IPS-NIHi7 (cell line): ENCODE results near the gene C1QTNF3.
"Not testable (repeated sequence)": the region's sequence is repeated elsewhere in the genome, so short reads cannot be mapped to it uniquely, and the experiment has no call there.

ENCODE experiments used
- DNase-seq: peaks from one replicate; pipeline ENCODE4 v3.0.0; 2012; ENCODE audit warnings: mixed read lengths; ENCODE audit errors: extremely low spot score

The C1QTNF3 gene

GRCh38 chr5:34043099-34043876, at the start of gene C1QTNF3:
Gene C1QTNF3 (minus strand): TSS chr5:34043213. CDS start chr5:34043125, 88 bp downstream.
- no peak for DNase-seq

- not testable (repeated sequence) for DNase-seq
Measured at GRCh38 chr5:34091039-34091438, 48.0 kb upstream of the C1QTNF3 start.

GRCh38 chr5:34089802-34090201, 46.8 kb upstream of the C1QTNF3 start:
- not testable (repeated sequence) for DNase-seq

GRCh38 chr5:34087728-34088127, 44.7 kb upstream of the C1QTNF3 start:
- not testable (repeated sequence) for DNase-seq

GRCh38 chr5:34083898-34084297, 40.9 kb upstream of the C1QTNF3 start:
- not testable (repeated sequence) for DNase-seq

- DNase-seq: not testable (repeated sequence)
Measured at GRCh38 chr5:34079505-34079904, 36.5 kb upstream of the C1QTNF3 start.

GRCh38 chr5:34077636-34078035, 34.6 kb upstream of the C1QTNF3 start:
- not testable (repeated sequence) for DNase-seq

GRCh38 chr5:34076719-34077364, 33.8 kb upstream of the C1QTNF3 start:
- not testable (repeated sequence) for DNase-seq

GRCh38 chr5:34074472-34074871, 31.5 kb upstream of the C1QTNF3 start:
- DNase-seq: not testable (repeated sequence)

GRCh38 chr5:34074071-34074470, 31.1 kb upstream of the C1QTNF3 start:
- DNase-seq: not testable (repeated sequence)

GRCh38 chr5:34070626-34071025, 27.6 kb upstream of the C1QTNF3 start:
- DNase-seq: not testable (repeated sequence)

GRCh38 chr5:34064656-34065055, 21.6 kb upstream of the C1QTNF3 start:
- DNase-seq: no peak

GRCh38 chr5:34062419-34062818, 19.4 kb upstream of the C1QTNF3 start:
- DNase-seq: no peak

GRCh38 chr5:34061993-34062392, 19.0 kb upstream of the C1QTNF3 start:
- DNase-seq: no peak

- no peak for DNase-seq
Measured at GRCh38 chr5:34059977-34060376, 17.0 kb upstream of the C1QTNF3 start.

- no peak for DNase-seq
Measured at GRCh38 chr5:34058532-34058931, 15.5 kb upstream of the C1QTNF3 start.

GRCh38 chr5:34057569-34057968, 14.6 kb upstream of the C1QTNF3 start:
- DNase-seq: no peak

- no peak for DNase-seq
Measured at GRCh38 chr5:34057118-34057517, 14.1 kb upstream of the C1QTNF3 start.

GRCh38 chr5:34055667-34056066, 12.7 kb upstream of the C1QTNF3 start:
- DNase-seq: no peak

- DNase-seq: no peak
Measured at GRCh38 chr5:34054400-34054729, 11.4 kb upstream of the C1QTNF3 start.

- no peak for DNase-seq
Measured at GRCh38 chr5:34053571-34054399, 10.8 kb upstream of the C1QTNF3 start.

GRCh38 chr5:34053133-34053532, 10.1 kb upstream of the C1QTNF3 start:
- no peak for DNase-seq
